Kidney epithelial cell (primary cell): ENCODE results near the gene STK40. TPM values are rescaled to one million over a fixed set of nuclear protein-coding genes. Genes with fewer than 3 reads are reported as not detected.
A peak's percentile ranks its signal among the peaks of the same experiment; 100 is the strongest.

Experiments
- DNase-seq: peaks from one replicate; pipeline ENCODE4 v3.0.0-alpha.2; 2010; ENCODE audit warnings: low read depth
- H3K27me3 ChIP-seq: 2 replicates; pipeline ENCODE4 v1.6.0; 2011; ENCODE audit warnings: low read length; ENCODE audit not compliant: control insufficient read depth, insufficient read depth
- H3K36me3 ChIP-seq: 2 replicates; pipeline ENCODE4 v1.5.1; 2011; ENCODE audit warnings: low read length; ENCODE audit not compliant: control insufficient read depth, insufficient read depth
- H3K4me3 ChIP-seq: 2 replicates; pipeline ENCODE4 v1.5.1; 2011; ENCODE audit warnings: low read depth, mild to moderate bottlenecking, control low read depth, low read length
- CTCF ChIP-seq: IDR thresholded peaks from 2 replicates; pipeline ENCODE4 v1.5.1; 2011; ENCODE audit warnings: mild to moderate bottlenecking, moderate library complexity, low read length, control low read depth, inconsistent platforms; ENCODE audit not compliant: insufficient read depth, poor library complexity, severe bottlenecking
- total RNA-seq: library from RNA; depleted of rRNA; stranded (reverse); fragments of >200 nt; gene quantifications from 2 replicates; pipeline ENCODE4 v1.2.3, GENCODE V29; 2015

The STK40 gene
- total RNA-seq, 1 donor from 2014 or later: 35.6 TPM

- TF ChIP-seq CTCF: no peak
- Histone ChIP-seq H3K4me3 (no peak overlapping the region), H3K36me3 (peaks cover 3% of the 10 kb centered on the region), H3K27me3 (no peaks in the 10 kb centered on the region)
- DNase-seq: no peak
Observed at GRCh38 chr1:36389999-36390398, 4.3 kb upstream of the STK40 start.

DNA sequence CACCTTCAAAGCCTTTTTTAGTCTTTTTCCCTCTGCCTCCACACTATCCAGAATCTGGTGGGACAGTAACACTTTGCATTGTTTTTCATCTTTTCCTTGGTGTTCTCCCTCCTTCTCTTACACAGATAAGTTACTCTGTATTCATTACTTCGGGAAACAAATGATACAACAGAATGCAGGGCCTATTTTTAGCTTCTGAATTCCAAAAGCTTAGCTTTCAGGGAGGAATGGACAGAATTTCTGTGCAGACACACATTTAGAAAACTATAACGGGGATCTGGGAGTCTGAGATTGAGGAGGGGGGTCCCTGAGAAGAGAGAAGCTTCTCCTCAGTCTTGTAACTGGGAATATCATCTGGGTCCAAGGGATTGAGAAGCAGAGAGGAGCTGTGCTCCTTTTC, 3.5 kb upstream of the STK40 start:
- Histone ChIP-seq H3K36me3 (peaks cover 3% of the 10 kb centered on the region), H3K27me3 (no peaks in the 10 kb centered on the region), H3K4me3 (no peak overlapping the region)
- TF ChIP-seq CTCF: no peak
- DNase-seq: no peak

GRCh38 chr1:36387141-36387949, 1.6 kb upstream of the STK40 start:
- no peak for DNase-seq
- Histone ChIP-seq H3K27me3 (no peaks in the 10 kb centered on the region), H3K4me3 (no peak overlapping the region), H3K36me3 (peaks cover 2% of the 10 kb centered on the region)
- TF ChIP-seq CTCF: no peak

DNA sequence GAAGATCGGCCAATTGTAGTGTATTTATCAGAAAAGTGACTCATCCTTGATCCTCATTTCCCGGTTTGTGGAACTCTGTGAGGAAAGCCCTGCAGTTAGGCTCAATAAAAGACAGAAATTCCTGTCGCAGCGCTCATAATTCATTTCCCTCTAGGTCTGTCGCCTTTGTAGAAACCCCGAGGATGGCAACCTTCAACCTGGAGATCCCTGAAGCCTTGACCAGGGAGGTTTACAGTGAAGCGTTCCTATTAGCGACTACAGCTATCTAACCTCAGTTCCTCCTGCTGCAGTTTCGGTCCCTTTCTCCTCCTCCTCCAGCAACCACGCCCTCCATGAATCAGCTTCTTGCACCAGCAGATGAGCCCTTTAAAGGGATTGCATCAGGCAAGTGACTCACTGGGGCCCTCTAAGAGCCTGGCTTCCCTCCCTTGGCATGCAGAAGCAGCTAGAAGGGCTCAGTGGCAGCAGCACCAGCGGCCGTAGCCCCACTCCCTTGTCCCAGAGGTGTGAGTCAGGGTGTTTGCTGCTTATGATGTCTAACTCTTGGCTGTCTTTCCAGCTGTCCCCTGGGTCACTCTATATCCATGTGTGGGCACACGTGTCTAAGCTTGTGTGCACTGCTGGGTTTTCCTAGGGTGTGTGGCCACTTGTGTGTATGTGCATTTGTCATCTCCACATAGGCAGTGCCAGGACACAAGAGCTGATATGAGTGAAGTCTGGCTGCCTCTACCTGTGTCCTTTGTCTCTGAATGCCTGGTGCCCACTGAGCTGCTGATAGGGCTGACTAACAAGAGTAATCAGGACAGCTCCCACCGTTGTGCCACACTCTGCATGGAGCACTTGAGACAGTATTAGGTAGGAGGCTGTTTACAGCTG, 779 bp upstream of the STK40 start:
- no peak for TF ChIP-seq CTCF
- H3K4me3 ChIP-seq: peak overlapping the region; percentile 46
- H3K36me3 ChIP-seq: peaks cover 2% of the 10 kb centered on the region
- DNase-seq: peak; percentile 100
- no peaks in the 10 kb centered on the region for H3K27me3 ChIP-seq

DNA sequence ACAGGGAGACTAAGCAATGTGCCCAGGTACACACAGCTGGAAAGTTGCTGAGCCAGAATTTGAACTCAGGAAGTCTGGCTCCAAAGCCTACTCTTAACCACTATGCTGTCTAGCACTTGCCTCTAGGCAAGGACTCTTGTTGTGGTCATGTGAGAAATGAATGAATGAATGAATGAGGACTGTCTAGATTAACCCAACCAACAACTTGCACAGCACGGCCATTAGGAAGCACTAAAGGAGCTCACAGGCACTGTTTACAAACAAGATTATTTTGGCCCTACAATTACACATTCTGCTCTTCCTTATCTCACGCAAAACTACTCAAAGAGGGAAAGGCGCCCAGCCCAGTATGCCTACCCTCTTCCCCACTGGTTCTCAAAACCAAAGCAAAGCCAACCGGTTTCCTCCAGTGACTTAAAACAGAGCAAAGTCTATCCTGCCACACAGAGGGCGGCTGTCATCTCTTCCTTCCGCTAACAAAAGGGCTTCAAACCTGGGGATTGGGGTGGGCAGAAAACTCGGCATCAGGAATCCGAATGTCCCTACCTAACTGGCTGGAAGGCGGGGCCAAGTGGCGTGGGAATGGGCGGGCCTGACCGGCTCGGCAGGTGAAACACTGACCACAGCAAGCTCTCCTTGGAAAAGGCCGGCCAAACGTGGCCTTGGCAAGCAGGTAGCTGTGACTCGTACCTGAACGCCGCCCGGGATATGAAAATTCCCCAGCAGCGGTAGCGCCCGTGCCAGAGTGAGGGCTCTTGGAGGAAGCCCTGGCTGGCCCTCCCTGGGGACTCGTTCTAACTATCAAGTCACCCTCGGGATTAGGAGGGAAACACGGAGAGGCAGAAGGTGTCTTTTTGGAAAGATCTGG, 948 bp downstream of the STK40 start:
- Histone ChIP-seq H3K27me3 (no peaks in the 10 kb centered on the region), H3K36me3 (no peaks in the 10 kb centered on the region), H3K4me3 (peak overlapping the region; percentile 69)
- DNase-seq: no peak
- no peak for TF ChIP-seq CTCF
